GM12892 (cell line): ENCODE measurements around the gene THADA.

Source experiments
- DNase-seq: peaks from one replicate; pipeline ENCODE4 v3.0.0; 2011; ENCODE audit not compliant: insufficient read length
- FAIRE-seq: peaks from 2 replicates; lab custom pipeline; 2011; peaks lifted over from hg19 to GRCh38; lab: Jason Lieb, UNC
- POLR2A ChIP-seq: IDR thresholded peaks from 2 replicates; pipeline ENCODE4 v1.6.1; 2011; ENCODE audit warnings: low read depth, low read length, control low read depth
- POLR2AphosphoS5 ChIP-seq: IDR thresholded peaks from 2 replicates; pipeline ENCODE4 v1.6.1; 2011; ENCODE audit warnings: low read depth, low read length, control low read depth
- TAF1 ChIP-seq: IDR thresholded peaks from 2 replicates; pipeline ENCODE4 v1.6.1; 2011; ENCODE audit warnings: low read depth, mild to moderate bottlenecking, control low read depth, low read length, borderline replicate concordance

Gene THADA

DNA sequence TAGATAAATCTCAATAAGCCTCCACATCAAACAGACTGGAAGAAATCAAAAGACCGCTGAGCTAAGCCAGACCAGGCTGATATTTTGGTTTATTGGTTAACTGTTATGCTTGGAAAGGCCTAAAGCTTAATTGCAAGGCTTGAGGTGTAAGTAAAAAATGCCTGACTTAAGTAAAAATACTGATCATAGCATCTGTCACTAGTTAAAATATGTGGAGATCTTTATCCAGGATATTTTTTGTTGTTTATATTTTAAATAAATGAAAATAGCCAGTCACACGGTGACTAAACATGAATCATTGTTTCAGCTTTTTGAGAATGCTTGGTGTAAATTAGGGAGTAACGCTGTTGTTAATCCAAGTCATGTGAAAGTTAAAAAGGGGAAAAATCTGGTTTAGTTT lies 127.9 kb downstream of the THADA start:
- no peak for DNase-seq
- no peak for FAIRE-seq
- no peak for TF ChIP-seq POLR2AphosphoS5
- no peak for TF ChIP-seq TAF1
- TF ChIP-seq POLR2A: no peak

DNA sequence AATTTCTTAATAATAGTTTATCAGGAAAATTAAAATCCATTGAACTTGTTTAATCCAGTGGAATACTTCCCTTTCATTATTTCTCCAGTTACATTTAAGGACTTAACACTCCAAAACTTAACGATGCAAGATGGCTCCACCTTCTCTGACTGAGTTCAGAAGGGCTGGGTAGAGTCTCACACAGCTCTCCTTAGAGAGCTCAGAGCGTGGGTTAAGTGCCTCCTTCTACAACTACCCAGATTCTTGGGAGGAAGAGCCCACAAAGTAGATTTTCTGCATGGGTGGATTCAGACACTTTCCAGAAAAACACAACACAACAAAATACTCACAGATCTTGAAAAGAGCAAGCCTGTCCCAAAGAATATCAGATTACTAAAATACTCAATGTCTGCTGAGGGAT lies 130.6 kb downstream of the THADA start:
- DNase-seq: no peak
- FAIRE-seq: no peak
- TF ChIP-seq POLR2A (no peak), POLR2AphosphoS5 (no peak), TAF1 (no peak)

- no peak for TF ChIP-seq TAF1
- TF ChIP-seq POLR2A: no peak
- TF ChIP-seq POLR2AphosphoS5: no peak
Measured at GRCh38 chr2:43464590-43464989, 131.2 kb downstream of the THADA start.

DNA sequence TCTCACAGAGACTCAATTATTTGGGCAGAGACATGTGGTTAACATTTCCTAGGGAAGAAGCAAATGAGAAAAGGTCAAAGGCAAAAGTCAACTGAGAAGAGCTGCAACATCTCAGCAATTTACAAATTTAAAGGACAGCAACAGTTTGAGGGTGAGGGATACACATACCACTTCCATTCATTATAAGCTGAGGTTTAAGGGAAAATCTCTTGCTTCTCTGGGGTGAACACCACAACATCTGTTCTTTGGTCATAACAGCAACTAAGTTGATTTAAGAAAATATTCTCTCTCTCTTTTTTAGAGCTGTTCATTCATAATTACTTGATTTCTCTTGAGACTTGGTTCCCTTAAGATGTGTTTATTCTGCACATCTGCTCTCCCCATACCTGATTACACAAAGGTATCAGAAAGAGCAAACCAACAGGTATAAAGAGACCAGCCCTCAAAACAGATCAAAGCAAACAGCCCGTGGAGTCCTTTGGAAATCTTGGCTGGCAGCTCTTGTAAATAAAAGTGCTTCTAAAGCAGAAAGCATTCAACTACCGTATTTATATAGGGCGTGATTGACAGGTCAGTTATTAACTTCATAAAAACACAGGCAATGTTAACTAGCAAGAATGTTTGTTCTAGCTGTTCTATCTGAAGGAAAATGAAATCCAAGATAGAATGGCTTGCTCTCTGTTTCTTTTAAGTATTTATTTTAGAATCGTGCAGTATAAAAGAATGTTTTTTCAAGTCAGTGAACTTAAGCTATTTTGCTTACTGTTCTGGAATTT lies 132.8 kb downstream of the THADA start:
- FAIRE-seq (peak; percentile 44), DNase-seq (no peak)
- TF ChIP-seq POLR2A (no peak), TAF1 (no peak), POLR2AphosphoS5 (no peak)

More at GRCh38 chr2:43464590-43464989, 131.2 kb downstream of the THADA start:
- FAIRE-seq: no peak
- DNase-seq: no peak

DNA sequence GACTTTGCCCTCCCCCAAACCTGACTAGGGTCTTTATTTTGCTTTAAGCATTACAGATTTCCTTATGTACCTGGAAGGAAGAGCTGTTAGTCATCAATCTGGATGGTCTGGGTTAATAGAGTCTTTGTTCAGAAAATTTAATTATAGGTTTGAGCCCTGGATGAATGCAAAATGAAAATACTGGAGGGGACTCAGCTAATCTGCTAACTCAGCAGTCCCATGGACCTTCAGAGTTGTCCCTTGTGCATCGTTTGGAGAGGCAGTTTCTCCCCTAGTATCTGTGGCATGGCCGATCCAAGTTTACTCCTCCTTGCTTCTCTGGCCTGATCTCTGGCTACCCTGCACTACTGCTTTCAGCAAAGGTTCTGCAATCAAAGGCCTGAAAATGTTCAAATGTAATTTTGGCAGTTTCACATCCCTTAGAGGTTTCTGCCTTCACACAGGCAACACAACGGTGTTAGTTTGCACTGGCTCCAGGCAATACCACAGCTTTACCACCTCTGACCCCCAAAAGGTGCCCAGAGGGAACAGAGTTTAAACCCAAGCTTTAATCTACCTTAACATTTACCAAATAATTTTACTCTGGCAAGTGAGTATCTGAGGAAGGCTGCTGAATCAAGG lies 134.3 kb downstream of the THADA start:
- TF ChIP-seq TAF1 (no peak), POLR2A (no peak), POLR2AphosphoS5 (no peak)
- FAIRE-seq (peak; percentile 92), DNase-seq (peak; percentile 10)

DNA sequence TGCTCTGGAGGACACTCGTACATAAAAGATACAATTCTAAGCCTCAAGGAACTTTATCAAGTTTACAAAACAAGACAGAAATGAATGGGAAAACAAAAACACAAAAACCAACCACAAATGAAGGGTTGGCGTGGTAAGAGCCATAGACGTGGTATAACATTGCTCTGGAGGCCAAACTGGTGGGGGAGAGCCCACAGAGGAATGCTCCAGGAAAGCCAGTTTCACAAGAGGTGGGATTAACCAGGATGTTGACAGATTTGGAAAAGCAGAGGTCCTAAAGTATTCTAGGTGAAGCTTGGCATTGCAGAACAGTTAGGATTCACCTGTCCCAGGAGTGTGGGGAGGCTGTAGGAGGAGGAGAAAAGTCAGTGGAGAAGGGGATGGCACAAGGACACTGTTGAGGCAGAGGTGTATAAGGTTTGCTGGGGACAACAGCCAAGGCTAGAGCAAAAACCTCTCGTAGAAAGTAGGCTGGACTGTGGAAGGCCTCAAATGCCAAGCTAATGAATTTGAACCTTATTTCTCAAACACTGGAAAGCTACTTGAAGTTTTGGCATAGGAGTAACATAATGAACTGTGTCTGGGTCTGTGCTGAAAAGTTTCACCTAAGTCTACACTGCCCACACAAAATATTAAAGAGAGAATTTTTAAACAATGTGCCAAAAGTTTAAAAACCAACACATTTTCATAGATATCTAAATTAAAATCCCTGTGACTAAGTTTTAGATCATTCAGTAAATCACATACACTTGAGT lies 135.1 kb downstream of the THADA start:
- DNase-seq (no peak), FAIRE-seq (peak; percentile 65)
- TF ChIP-seq TAF1 (no peak), POLR2A (no peak), POLR2AphosphoS5 (no peak)

GRCh38 chr2:43460174-43460546 lies 135.7 kb downstream of the THADA start:
- FAIRE-seq: no peak
- TF ChIP-seq POLR2AphosphoS5 (no peak), POLR2A (no peak), TAF1 (no peak)
- DNase-seq: no peak

DNA sequence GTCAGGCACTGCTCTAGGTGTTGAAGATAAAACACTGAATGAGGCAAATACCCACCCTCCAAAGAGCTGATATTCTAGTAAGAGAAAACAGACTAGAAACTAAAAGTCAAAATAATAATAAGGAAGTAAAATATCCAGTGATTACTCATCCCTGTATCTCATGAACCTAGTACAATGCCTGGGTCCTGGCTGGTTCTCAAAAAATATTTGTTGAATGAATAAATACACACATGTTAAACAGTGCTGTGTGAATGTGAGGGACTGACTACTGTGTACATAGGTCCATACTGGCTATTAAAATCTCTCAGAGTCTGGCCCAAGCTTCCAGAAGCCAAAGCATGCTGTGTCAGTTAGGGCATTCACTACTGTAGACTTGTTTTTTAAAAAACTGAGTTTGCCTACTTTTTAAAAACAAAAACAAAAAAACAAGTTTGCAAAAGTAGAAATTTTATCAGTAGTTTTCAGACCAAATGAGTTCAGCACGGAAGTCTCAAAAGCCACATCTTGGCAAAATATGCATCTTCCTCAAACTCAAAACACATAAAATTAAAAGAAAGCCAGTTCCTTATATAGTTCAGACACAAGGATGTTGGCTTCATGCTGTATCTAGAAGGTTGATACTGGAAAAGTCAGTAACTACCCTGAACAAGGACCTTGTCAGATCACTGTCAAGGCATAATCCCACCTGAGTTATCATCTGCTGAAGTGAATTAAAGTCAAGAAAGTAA lies 136.2 kb downstream of the THADA start:
- peak; percentile 54 for FAIRE-seq
- DNase-seq: no peak
- TF ChIP-seq TAF1 (no peak), POLR2AphosphoS5 (no peak), POLR2A (no peak)

GRCh38 chr2:43458014-43458628 lies 137.7 kb downstream of the THADA start:
- TF ChIP-seq POLR2A: no peak
- no peak for FAIRE-seq
- no peak for DNase-seq

- FAIRE-seq (no peak), DNase-seq (no peak)
Measured at GRCh38 chr2:43455731-43456642, 139.9 kb downstream of the THADA start.

DNA sequence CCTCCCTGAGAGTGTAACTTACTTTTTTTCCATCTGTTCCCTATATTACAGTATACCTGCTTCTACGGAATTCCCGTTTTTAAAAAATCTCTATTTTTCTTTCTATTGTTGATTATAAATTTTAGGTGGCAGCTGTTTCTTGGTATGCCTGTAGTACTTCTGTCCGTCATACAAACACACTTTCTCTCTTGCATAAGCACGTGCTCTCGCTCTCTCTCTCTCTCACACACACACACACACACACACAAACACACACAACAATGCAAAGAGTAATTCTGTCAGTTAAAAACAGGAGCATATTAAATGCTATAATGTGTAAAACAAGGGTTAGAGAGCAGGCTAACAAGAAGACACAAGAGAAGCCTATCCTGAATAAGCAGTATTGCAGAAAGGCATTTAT lies 140.5 kb downstream of the THADA start:
- DNase-seq (no peak), FAIRE-seq (no peak)
- TF ChIP-seq POLR2AphosphoS5 (no peak), TAF1 (no peak), POLR2A (no peak)

More at GRCh38 chr2:43455731-43456642, 139.9 kb downstream of the THADA start:
- no peak for TF ChIP-seq POLR2AphosphoS5
- TF ChIP-seq POLR2A: no peak
- TF ChIP-seq TAF1: no peak

DNA sequence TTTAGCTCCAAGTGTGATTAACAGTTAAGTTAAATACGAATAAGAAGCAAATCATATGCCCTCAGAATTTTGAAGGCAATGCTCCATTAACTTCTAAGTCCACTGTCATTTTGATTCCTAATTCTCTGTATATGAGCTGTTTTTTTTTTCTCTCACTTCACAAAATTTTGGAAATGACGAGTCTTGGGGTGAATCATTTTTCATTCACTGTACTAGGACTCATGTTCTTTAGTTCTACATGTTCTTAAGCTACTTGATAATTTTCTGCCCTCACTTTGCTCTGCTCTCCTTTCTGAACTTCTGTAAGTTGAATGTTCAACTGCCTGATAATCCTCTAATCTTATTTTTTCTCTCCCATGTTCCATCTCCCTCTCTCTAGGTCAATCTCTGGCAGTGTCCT lies 141.0 kb downstream of the THADA start:
- no peak for DNase-seq
- no peak for TF ChIP-seq POLR2AphosphoS5
- TF ChIP-seq POLR2A: no peak
- TF ChIP-seq TAF1: no peak
- FAIRE-seq: no peak
